ENCODE measurements around the gene CPSF3.

CPSF3 gene

GRCh38 chr2:9423100-9423921 is at the start of gene CPSF3, which contains the start of gene ITGB1BP1:
TSS of gene CPSF3 (plus strand) at chr2:9423654. CDS start at chr2:9423774, 120 bp downstream.
TSS of gene ITGB1BP1 (minus strand) at chr2:9423528. CDS start at chr2:9418697, 4,831 bp downstream.
- DNase-seq: peak; percentile 99

GRCh38 chr2:9374071-9374730 is 49.3 kb upstream of the CPSF3 start:
- no peak for DNase-seq

GRCh38 chr2:9375857-9376428 is 47.5 kb upstream of the CPSF3 start:
- DNase-seq: no peak

GRCh38 chr2:9377461-9378097 is 45.9 kb upstream of the CPSF3 start:
- no peak for DNase-seq

- DNase-seq: no peak
Observed at GRCh38 chr2:9378433-9379390, 44.7 kb upstream of the CPSF3 start.

GRCh38 chr2:9379391-9379755 is 44.1 kb upstream of the CPSF3 start:
- no peak for DNase-seq

GRCh38 chr2:9380702-9381628 is 42.5 kb upstream of the CPSF3 start:
- DNase-seq: no peak

GRCh38 chr2:9382604-9383235 is 40.7 kb upstream of the CPSF3 start:
- no peak for DNase-seq

GRCh38 chr2:9384521-9384920 is 38.9 kb upstream of the CPSF3 start:
- DNase-seq: no peak

- DNase-seq: no peak
Observed at GRCh38 chr2:9385841-9386240, 37.6 kb upstream of the CPSF3 start.

- DNase-seq: no peak
Observed at GRCh38 chr2:9388199-9388681, 35.2 kb upstream of the CPSF3 start.

GRCh38 chr2:9388950-9389911 is 34.2 kb upstream of the CPSF3 start:
- no peak for DNase-seq

GRCh38 chr2:9390151-9390850 is 33.2 kb upstream of the CPSF3 start:
- no peak for DNase-seq

- DNase-seq: no peak
Observed at GRCh38 chr2:9390991-9391390, 32.5 kb upstream of the CPSF3 start.

GRCh38 chr2:9391961-9392720 is 31.3 kb upstream of the CPSF3 start:
- DNase-seq: no peak

GRCh38 chr2:9392898-9393765 is 30.3 kb upstream of the CPSF3 start:
- DNase-seq: no peak

- DNase-seq: no peak
Observed at GRCh38 chr2:9394816-9395215, 28.6 kb upstream of the CPSF3 start.
